K562 (cell line): ENCODE results near the gene RNF168. TPM values are rescaled to one million over a fixed set of nuclear protein-coding genes. Genes with fewer than 3 reads are reported as not detected.

Experiments
- CHD4 ChIP-seq: fragments of 200-600 bp; sonication (generic); IDR thresholded peaks from 3 replicates; pipeline ENCODE4 v1.6.1; 2012; ENCODE audit warnings: low read depth, mild to moderate bottlenecking, mixed read lengths, low read length, inconsistent platforms; ENCODE audit not compliant: insufficient read depth, insufficient replicate concordance, poor library complexity, severe bottlenecking
- ELF1 ChIP-seq: fragments of 200-800 bp; sonication (Bioruptor generic); IDR thresholded peaks from 2 replicates; pipeline ENCODE4 v1.6.1; 2016; ENCODE audit warnings: missing genetic modification characterization, missing compliant biosample characterization
- NR2C2 ChIP-seq, 2 experiments: fragments of 200-800 bp in 1 of 2; sonication (Bioruptor generic) in 1 of 2; sonication (generic) in 1 of 2; formaldehyde crosslinking in 1 of 2; IDR thresholded peaks; 2 replicates each; pipeline versions ENCODE4 v1.6.1 to v1.8.0; 2016 to 2022; ENCODE audit warnings: mild to moderate bottlenecking in 1 of 2, missing compliant biosample characterization in 1 of 2, missing genetic modification characterization in 1 of 2, missing genetic modification reagents in 1 of 2
- PHF8 ChIP-seq: fragments of 200-600 bp; sonication (generic); IDR thresholded peaks from 2 replicates; pipeline ENCODE4 v1.6.1; 2012; ENCODE audit warnings: mixed run types, mild to moderate bottlenecking, inconsistent platforms, low read length, moderate library complexity, borderline replicate concordance
- SPI1 ChIP-seq: IDR thresholded peaks from 2 replicates; pipeline ENCODE4 v1.6.1; 2011; ENCODE audit warnings: low read depth, low read length, control low read depth, borderline replicate concordance
- TEAD1 ChIP-seq, 2 experiments: fragments of 450-650 bp in 1 of 2; sonication (generic) in 1 of 2; formaldehyde crosslinking; IDR thresholded peaks; 2 replicates each; pipeline versions ENCODE4 v1.4.0 to v1.8.0; 2020 to 2022; ENCODE audit warnings: mild to moderate bottlenecking in 2 of 2, missing genetic modification reagents in 1 of 2
- XRCC3 ChIP-seq: fragments of 450-650 bp; IDR thresholded peaks from 2 replicates; pipeline ENCODE4 v1.6.1; 2017; ENCODE audit warnings: mild to moderate bottlenecking, moderate library complexity
- ZNF41 ChIP-seq: fragments of 250-450 bp; sonication (Bioruptor Pico); conservative IDR thresholded peaks from 2 replicates; pipeline ENCODE4 v1.4.0; 2020; ENCODE audit warnings: mild to moderate bottlenecking
- ZNF644 ChIP-seq: fragments of 200-800 bp; sonication (Bioruptor generic); IDR thresholded peaks from 2 replicates; pipeline ENCODE4 v1.6.1; 2016; ENCODE audit warnings: low read depth, missing genetic modification characterization, missing compliant biosample characterization
- ZNF740 ChIP-seq, 3 experiments: fragments of 200-800 bp in 1 of 3; sonication (Bioruptor generic) in 1 of 3; sonication (generic) in 1 of 3; formaldehyde crosslinking in 1 of 3; IDR thresholded peaks; 2 replicates each; pipeline versions ENCODE4 v1.6.1 to v1.8.0; 2016 to 2022; ENCODE audit warnings: mild to moderate bottlenecking in 2 of 3, missing compliant biosample characterization in 2 of 3, missing genetic modification characterization in 2 of 3, missing genetic modification reagents in 1 of 3
- polyA plus RNA-seq, 8 experiments: library from polyadenylated mRNA; depleted of rRNA in 4 of 8; stranded (reverse) in 5 of 8; unstranded in 3 of 8; fragments of >200 nt; fragmentation: Nextera tagmentation in 2 of 8; fragmentation: Illumina TruSeq in 1 of 8; extraction: Ambion mirVana in 2 of 8; extraction: Trizol in 1 of 8; gene quantifications; 2 replicates each; pipeline versions ENCODE4 v1.2.1 to v1.2.3, GENCODE V29; 2011 to 2014; ENCODE audit warnings: inconsistent platforms in 1 of 8, missing spikeins in 1 of 8
- total RNA-seq, 7 experiments: library from RNA; depleted of rRNA in 6 of 7; stranded (reverse); fragments of >200 nt in 6 of 7; fragmentation: Illumina TruSeq in 2 of 7; extraction: Trizol in 2 of 7; gene quantifications; 2 replicates each; pipeline versions ENCODE4 v1.2.1 to v1.2.3, GENCODE V29; 2011 to 2021; ENCODE audit warnings: low replicate concordance in 1 of 7

The RNF168 gene
- total and polyA plus RNA-seq, 9 of the 15 experiments (the other 6 are each of a cell fraction or from before 2014, with no cell fraction given) = 6.0 to 32.1 (median 16.6) TPM

- TF ChIP-seq ZNF740 (CRISPR knock-in tag; IDR thresholded peaks at IDR 0.05) (peak; percentile 67; the same call in 1 of the 2 replicates), ZNF740 (tag; IDR thresholded peaks at IDR 0.05) (no peak), NR2C2 (CRISPR knock-in tag; IDR thresholded peaks at IDR 0.05) (no peak), NR2C2 (tag; IDR thresholded peaks at IDR 0.05) (0 out of 2 replicates have a peak, but pooled peaks have one; percentile 22), XRCC3 (no peak), TEAD1 (CRISPR knock-in tag; IDR thresholded peaks at IDR 0.05) (0 out of 4 replicates have a peak, but pooled peaks of 1 of the 2 experiments have one; percentile 41), ZNF41 (CRISPR knock-in tag) (0 out of 2 replicates have a peak, but pooled peaks have one; percentile 11), ELF1 (tag) (no peak), PHF8 (peak; percentile 45; the same call in 1 of the 2 replicates), CHD4 (no peak), ZNF644 (tag) (no peak), SPI1 (peak; percentile 70)
- TF ChIP-seq, all 486 proteins: peak for 42
Measured at GRCh38 chr3:196431181-196432136, 72.1 kb downstream of the RNF168 start (continued).
